ENCODE data around the gene SGSH. TPM values are rescaled to one million over a fixed set of nuclear protein-coding genes. Genes with fewer than 3 reads are reported as not detected.

SGSH gene
- polyA plus RNA-seq, 1 donor = 77.5 TPM

DNA sequence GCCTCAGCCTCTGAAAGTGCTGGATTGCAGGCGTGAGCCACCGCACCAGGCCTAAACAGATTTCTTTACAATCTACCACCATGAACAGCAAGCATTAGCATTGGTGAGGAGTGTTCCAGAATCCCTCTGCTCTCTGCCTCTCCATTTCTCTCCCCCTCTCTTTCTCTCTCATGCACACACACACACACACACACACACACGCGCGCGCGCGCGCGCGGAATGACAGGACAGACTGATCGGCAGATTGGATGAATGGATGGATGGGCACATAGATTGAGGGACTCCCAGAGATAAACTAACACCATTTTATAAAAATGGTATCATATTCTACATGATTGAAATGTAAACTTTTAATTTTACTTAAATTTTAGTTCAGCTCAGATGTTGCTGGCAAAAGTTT lies 47.0 kb downstream of the SGSH start:
- no CpG with 5 or more reads among the region's 12 CpGs for WGBS (ENCODE audit: insufficient coverage, low lambda C conversion rate)
- H3K36me3 ChIP-seq (ENCODE audit: control insufficient read depth, insufficient read depth, low read length) = no peaks in the 10 kb centered on the region
- H3K4me3 ChIP-seq (ENCODE audit: low read length) = no peak overlapping the region
- no peak overlapping the region for H3K27ac ChIP-seq (ENCODE audit: low read length)
- H3K27me3 ChIP-seq (ENCODE audit: control insufficient read depth, insufficient read depth, low read length) = peaks cover 10% of the 10 kb centered on the region
- no peak for DNase-seq
- no peaks in the 10 kb centered on the region for H3K9me3 ChIP-seq (ENCODE audit: control insufficient read depth, low read depth, low read length)
- no peaks in the 10 kb centered on the region for H3K4me1 ChIP-seq (ENCODE audit: control insufficient read depth, insufficient read depth, low read length)

DNA sequence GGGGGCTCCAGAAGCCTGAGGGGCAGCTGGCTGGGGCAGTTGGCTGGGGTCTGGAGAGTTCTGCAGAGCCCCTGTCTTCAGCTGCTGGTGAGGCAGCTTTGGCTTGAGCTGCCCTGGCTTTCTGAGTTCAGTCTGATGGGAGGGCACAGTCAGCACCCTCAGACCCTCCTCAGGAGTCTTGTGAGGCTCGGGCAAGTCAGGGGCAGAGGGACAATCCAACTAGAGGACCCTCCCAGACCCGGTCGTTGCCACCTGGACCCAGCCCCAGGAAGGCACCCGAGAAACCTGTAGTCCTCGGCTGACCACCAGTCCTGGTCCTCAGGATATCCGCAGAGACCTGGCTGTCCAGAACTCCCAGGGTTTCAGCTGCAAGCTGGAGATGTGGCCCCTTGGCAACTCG lies 48.5 kb downstream of the SGSH start:
- Histone ChIP-seq H3K4me1 (ENCODE audit: control insufficient read depth, insufficient read depth, low read length) (no peaks in the 10 kb centered on the region), H3K9me3 (ENCODE audit: control insufficient read depth, low read depth, low read length) (no peaks in the 10 kb centered on the region), H3K4me3 (ENCODE audit: low read length) (no peak overlapping the region), H3K27ac (ENCODE audit: low read length) (no peak overlapping the region), H3K36me3 (ENCODE audit: control insufficient read depth, insufficient read depth, low read length) (no peaks in the 10 kb centered on the region), H3K27me3 (ENCODE audit: control insufficient read depth, insufficient read depth, low read length) (peaks cover 10% of the 10 kb centered on the region)
- no CpG with 5 or more reads among the region's 7 CpGs for WGBS (ENCODE audit: insufficient coverage, low lambda C conversion rate)
- no peak for DNase-seq

DNA sequence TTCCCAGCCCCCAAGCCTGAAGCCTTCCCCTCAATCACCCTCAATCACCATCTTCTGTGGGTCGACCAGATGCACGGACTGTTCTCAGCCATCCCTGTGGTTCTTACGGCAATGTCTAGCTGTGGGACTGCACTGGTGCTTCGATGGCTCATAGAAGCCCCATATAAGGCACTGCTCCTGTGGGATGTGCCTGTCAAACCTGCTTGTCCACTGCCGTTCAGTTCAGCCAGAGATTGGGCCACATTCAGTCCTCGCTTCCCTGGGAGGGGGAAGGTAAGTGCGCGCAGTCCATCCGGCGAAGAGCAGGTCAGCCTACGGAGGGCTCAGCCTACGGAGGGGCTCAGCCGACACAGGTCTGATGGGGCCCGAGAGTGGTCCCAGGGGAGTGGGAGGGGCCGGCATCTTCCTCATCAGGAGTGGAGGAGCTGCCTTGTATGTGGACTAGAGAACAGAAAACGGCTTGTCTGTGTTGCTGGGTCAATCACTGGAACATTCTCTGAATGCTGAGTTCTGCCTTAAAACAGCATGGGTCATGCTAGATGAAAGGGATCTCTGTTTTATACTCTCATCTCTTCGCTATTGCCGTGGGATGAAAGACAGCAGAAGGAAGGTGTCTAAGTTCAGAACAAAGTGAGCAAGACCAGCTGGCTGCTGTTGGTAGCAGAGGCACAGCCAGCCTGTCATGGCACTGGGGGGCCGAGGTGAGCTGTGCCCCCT lies 50.2 kb downstream of the SGSH start, which contains the start of gene CARD14:
CARD14 (plus strand) TSS at position 247 of the 717 bp plus-strand sequence. CDS start 11,409 bp downstream, outside the sequence.
- H3K27me3 ChIP-seq (ENCODE audit: control insufficient read depth, insufficient read depth, low read length) = peaks cover 10% of the 10 kb centered on the region
- H3K4me3 ChIP-seq (ENCODE audit: low read length) = no peak within 1 kb of the TSS
- DNase-seq = no peak
- H3K36me3 ChIP-seq (ENCODE audit: control insufficient read depth, insufficient read depth, low read length) = no peaks in the 10 kb centered on the region
- H3K9me3 ChIP-seq (ENCODE audit: control insufficient read depth, low read depth, low read length) = no peaks in the 10 kb centered on the region
- H3K4me1 ChIP-seq (ENCODE audit: control insufficient read depth, insufficient read depth, low read length) = no peaks in the 10 kb centered on the region
- no CpG with 5 or more reads among the region's 19 CpGs for WGBS (ENCODE audit: insufficient coverage, low lambda C conversion rate)
- H3K27ac ChIP-seq (ENCODE audit: low read length) = no peak within 1 kb of the TSS

DNA sequence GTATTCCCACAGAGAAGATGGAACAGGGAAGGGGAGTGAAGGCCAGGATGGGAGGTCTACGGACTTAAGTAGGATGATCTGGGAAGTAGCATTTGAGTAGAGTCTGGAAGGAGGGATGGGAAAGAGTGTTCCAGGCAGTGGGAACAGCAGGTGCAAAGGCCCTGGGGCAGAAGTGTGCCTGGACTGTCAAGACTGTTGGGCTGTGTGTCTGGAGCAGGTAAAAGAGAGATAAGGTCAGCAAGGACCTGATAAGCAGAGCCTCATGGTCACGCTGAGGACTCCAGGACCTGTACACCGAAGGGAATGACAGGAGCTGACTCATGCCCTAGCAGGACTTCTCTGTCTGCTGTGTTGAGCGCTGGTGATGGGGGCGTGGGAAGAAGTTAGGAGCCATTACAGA lies 51.0 kb downstream of the SGSH start:
- Histone ChIP-seq H3K36me3 (ENCODE audit: control insufficient read depth, insufficient read depth, low read length) (no peaks in the 10 kb centered on the region), H3K27ac (ENCODE audit: low read length) (no peak overlapping the region), H3K4me3 (ENCODE audit: low read length) (no peak overlapping the region), H3K4me1 (ENCODE audit: control insufficient read depth, insufficient read depth, low read length) (no peaks in the 10 kb centered on the region), H3K9me3 (ENCODE audit: control insufficient read depth, low read depth, low read length) (no peaks in the 10 kb centered on the region), H3K27me3 (ENCODE audit: control insufficient read depth, insufficient read depth, low read length) (peaks cover 10% of the 10 kb centered on the region)
- no CpG with 5 or more reads among the region's 5 CpGs for WGBS (ENCODE audit: insufficient coverage, low lambda C conversion rate)
- no peak for DNase-seq

DNA sequence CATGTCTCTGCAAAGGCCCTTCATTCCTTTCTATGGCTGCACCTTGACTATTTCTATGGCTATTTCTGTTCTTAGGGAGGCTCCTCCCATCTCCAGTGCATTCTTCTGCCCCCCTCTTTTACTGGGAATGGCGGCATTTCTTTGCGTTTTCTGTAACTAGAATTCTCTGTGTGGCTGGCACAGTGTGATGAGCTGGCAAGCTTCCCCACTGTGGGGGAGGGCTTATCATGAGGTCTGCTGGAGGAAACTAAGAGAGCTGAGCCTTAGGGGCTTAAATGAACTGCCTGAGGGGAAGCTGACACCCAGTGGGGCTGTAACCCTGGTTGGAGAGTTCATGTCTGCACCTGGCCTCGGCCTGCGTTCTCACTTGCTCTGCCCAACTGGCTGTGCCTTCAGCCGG lies 51.8 kb downstream of the SGSH start:
- H3K9me3 ChIP-seq (ENCODE audit: control insufficient read depth, low read depth, low read length) = no peaks in the 10 kb centered on the region
- no peak for DNase-seq
- no peak overlapping the region for H3K4me3 ChIP-seq (ENCODE audit: low read length)
- H3K27ac ChIP-seq (ENCODE audit: low read length) = no peak overlapping the region
- H3K27me3 ChIP-seq (ENCODE audit: control insufficient read depth, insufficient read depth, low read length) = peaks cover 10% of the 10 kb centered on the region
- WGBS (ENCODE audit: insufficient coverage, low lambda C conversion rate) = no CpG with 5 or more reads among the region's 5 CpGs
- H3K36me3 ChIP-seq (ENCODE audit: control insufficient read depth, insufficient read depth, low read length) = no peaks in the 10 kb centered on the region
- H3K4me1 ChIP-seq (ENCODE audit: control insufficient read depth, insufficient read depth, low read length) = no peaks in the 10 kb centered on the region

DNA sequence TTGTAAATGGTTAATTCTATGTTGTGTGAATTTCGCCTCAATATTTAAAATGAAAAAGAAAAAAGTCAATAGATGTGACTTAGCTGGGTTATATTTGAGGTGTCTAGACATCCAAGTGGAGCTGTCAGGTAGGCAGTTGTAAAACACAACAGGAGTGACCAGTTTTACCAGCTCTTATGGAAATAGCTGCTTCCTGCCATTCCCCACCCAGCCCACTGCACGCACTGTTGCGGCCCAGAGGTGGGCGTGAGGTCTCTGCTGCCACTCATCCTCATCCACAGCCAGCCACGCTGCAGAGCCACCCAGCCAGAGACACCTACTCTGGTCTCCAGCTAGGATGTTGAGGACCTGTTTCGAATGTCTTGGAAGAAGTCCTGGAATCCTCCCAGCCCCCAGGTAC lies 53.7 kb downstream of the SGSH start:
- H3K4me3 ChIP-seq (ENCODE audit: low read length) = no peak overlapping the region
- peaks cover 10% of the 10 kb centered on the region for H3K27me3 ChIP-seq (ENCODE audit: control insufficient read depth, insufficient read depth, low read length)
- WGBS (ENCODE audit: insufficient coverage, low lambda C conversion rate) = no CpG with 5 or more reads among the region's 6 CpGs
- H3K27ac ChIP-seq (ENCODE audit: low read length) = no peak overlapping the region
- no peak for DNase-seq
- H3K36me3 ChIP-seq (ENCODE audit: control insufficient read depth, insufficient read depth, low read length) = no peaks in the 10 kb centered on the region
- H3K9me3 ChIP-seq (ENCODE audit: control insufficient read depth, low read depth, low read length) = no peaks in the 10 kb centered on the region
- H3K4me1 ChIP-seq (ENCODE audit: control insufficient read depth, insufficient read depth, low read length) = no peaks in the 10 kb centered on the region

DNA sequence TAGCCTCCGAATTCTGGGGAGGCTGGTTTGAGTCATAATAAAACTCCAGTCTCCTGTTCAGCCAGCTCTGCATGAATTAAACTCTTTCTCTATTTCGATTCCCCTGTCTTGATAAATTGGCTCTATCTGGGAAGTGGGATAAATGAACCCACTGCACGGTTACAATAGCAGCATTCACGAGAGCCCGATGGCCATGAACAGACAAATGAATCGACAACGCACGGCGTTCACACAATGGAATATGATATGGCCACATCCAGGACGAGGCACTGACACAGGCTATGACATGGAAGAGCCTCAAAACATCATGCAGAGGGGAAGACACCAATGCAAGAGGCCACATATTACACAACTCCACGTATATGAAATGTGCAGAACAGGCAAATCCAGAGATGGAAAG lies 55.9 kb downstream of the SGSH start:
- H3K27ac ChIP-seq (ENCODE audit: low read length) = no peak overlapping the region
- no peak for DNase-seq
- H3K4me1 ChIP-seq (ENCODE audit: control insufficient read depth, insufficient read depth, low read length) = no peaks in the 10 kb centered on the region
- no peak overlapping the region for H3K4me3 ChIP-seq (ENCODE audit: low read length)
- H3K36me3 ChIP-seq (ENCODE audit: control insufficient read depth, insufficient read depth, low read length) = no peaks in the 10 kb centered on the region
- WGBS (ENCODE audit: insufficient coverage, low lambda C conversion rate) = no CpG with 5 or more reads among the region's 11 CpGs
- H3K9me3 ChIP-seq (ENCODE audit: control insufficient read depth, low read depth, low read length) = no peaks in the 10 kb centered on the region
- peaks cover 15% of the 10 kb centered on the region for H3K27me3 ChIP-seq (ENCODE audit: control insufficient read depth, insufficient read depth, low read length)

DNA sequence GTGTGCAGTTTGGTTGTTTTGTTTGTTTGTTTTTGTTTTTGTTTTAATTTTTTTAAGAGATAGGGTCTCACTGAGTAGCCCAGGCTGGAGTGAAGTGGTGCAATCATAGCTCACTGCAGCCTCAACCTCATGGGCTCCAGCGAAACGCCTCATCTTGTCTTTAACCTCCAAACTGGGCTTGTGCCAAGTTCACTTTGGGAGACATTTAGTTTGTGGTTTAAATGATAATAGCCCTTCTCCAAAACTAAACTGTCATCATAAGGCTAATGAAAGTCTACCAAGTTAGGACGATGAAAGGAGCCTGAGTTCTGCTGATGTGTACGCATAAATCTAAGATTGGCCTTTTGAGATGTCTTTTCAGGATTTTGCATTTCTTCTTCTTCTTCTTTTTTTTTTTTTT lies 56.8 kb downstream of the SGSH start:
- H3K9me3 ChIP-seq (ENCODE audit: control insufficient read depth, low read depth, low read length) = no peaks in the 10 kb centered on the region
- H3K36me3 ChIP-seq (ENCODE audit: control insufficient read depth, insufficient read depth, low read length) = no peaks in the 10 kb centered on the region
- H3K27me3 ChIP-seq (ENCODE audit: control insufficient read depth, insufficient read depth, low read length) = peaks cover 12% of the 10 kb centered on the region
- WGBS (ENCODE audit: insufficient coverage, low lambda C conversion rate) = 100% methylated on average over 2 of the region's 4 CpGs
- DNase-seq = no peak
- H3K4me3 ChIP-seq (ENCODE audit: low read length) = no peak overlapping the region
- H3K27ac ChIP-seq (ENCODE audit: low read length) = no peak overlapping the region
- no peaks in the 10 kb centered on the region for H3K4me1 ChIP-seq (ENCODE audit: control insufficient read depth, insufficient read depth, low read length)

DNA sequence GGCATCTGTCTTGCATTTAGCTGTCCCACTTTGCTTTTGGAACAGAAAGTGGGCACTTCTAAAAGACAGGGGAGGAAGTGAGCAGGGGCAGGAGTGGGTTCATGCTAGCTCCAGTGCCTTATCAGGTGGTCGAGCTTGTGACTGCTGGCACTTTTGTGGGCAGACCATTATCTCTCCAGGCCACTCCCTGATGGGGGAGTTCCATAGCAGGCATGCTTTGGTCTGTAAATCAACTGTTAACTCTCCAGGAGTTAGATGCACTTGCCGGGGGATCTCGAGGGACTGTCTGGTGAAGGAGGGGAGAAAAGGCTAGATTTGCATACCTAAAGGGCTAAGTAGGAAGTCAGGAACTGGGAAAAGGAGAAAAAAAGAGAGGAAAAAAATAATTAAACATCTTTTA lies 59.6 kb downstream of the SGSH start:
- H3K27ac ChIP-seq (ENCODE audit: low read length) = no peak overlapping the region
- H3K9me3 ChIP-seq (ENCODE audit: control insufficient read depth, low read depth, low read length) = no peaks in the 10 kb centered on the region
- peaks cover 12% of the 10 kb centered on the region for H3K27me3 ChIP-seq (ENCODE audit: control insufficient read depth, insufficient read depth, low read length)
- WGBS (ENCODE audit: insufficient coverage, low lambda C conversion rate) = 0% methylated on average over 1 of the region's 3 CpGs
- H3K4me3 ChIP-seq (ENCODE audit: low read length) = no peak overlapping the region
- H3K4me1 ChIP-seq (ENCODE audit: control insufficient read depth, insufficient read depth, low read length) = no peaks in the 10 kb centered on the region
- DNase-seq = no peak
- no peaks in the 10 kb centered on the region for H3K36me3 ChIP-seq (ENCODE audit: control insufficient read depth, insufficient read depth, low read length)

Measured in large intestine (tissue), 3 donors.